Measurements from ENCODE around the gene MKLN1. TPM values are rescaled to one million over a fixed set of nuclear protein-coding genes. Genes with fewer than 3 reads are reported as not detected.

MKLN1 gene
- total and polyA plus RNA-seq, 12 donors, result 9.5 to 48.2 (median 41.1) TPM

DNA sequence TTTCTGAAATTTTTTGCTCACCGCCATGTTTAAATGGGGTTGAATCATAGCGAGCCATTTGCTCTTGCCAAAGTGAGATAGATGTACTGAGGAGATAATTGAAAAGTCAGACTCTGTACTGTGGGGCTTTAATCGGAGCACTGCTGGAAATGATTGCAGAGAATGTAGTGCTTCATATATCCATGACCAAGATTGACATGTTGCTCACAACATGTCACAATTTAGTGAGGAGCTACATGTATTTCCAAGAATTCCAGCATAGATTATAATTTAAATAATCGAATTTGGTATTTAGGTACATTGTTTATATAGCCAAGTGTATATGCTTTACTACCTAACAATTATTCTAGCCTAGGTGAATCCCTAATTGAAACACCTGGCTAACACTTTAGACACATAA, 162.2 kb downstream of the MKLN1 start:
- TF ChIP-seq, protein P1, sequence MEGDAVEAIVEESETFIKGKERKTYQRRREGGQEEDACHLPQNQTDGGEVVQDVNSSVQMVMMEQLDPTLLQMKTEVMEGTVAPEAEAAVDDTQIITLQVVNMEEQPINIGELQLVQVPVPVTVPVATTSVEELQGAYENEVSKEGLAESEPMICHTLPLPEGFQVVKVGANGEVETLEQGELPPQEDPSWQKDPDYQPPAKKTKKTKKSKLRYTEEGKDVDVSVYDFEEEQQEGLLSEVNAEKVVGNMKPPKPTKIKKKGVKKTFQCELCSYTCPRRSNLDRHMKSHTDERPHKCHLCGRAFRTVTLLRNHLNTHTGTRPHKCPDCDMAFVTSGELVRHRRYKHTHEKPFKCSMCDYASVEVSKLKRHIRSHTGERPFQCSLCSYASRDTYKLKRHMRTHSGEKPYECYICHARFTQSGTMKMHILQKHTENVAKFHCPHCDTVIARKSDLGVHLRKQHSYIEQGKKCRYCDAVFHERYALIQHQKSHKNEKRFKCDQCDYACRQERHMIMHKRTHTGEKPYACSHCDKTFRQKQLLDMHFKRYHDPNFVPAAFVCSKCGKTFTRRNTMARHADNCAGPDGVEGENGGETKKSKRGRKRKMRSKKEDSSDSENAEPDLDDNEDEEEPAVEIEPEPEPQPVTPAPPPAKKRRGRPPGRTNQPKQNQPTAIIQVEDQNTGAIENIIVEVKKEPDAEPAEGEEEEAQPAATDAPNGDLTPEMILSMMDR (IDR thresholded peaks at IDR 0.05), result no peak
- intact Hi-C loops (cut with DNase I), result no loop called here
- no peak for DNase-seq
- Histone ChIP-seq H3K4me3 (no peak overlapping the region), H3K27ac (no peak overlapping the region), H3K36me3 (peaks cover 0 to 44% (median 0%) of the 10 kb centered on the region in 9 donors), H3K9me3 (no peaks in the 10 kb centered on the region), H3K27me3 (no peaks in the 10 kb centered on the region), H3K4me1 (peaks cover 0 to 28% (median 3%) of the 10 kb centered on the region in 9 donors)
- WGBS, 2 donors, result 95 to 97% methylated on average over 4 of the region's 4 CpGs
- ATAC-seq, result no peak

DNA sequence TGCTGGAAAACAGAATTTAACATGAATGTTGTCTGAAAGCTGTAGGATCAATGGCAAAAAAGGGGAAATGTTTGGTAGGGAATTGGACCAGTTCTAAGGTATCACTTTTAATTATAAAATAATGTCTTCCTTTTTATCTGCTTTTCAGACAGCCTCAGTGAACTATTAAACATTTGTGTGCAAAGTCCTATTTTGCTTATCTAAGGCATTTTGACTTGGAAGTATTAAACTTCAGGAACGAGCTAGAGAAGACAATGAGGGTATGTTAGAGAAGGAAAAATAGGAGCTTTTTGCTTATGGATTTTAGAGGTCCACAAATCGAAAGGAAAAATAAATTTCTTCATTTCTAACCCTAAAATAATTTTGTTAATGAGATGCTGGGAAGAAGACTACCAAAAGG, 165.4 kb downstream of the MKLN1 start:
- no peak overlapping the region for H3K4me3 ChIP-seq
- intact Hi-C loops (cut with DNase I), result no loop called here
- no peaks in the 10 kb centered on the region for H3K27me3 ChIP-seq
- TF ChIP-seq, protein P1 (IDR thresholded peaks at IDR 0.05), result no peak
- no peak overlapping the region for H3K27ac ChIP-seq
- peaks cover 0 to 44% (median 0%) of the 10 kb centered on the region in 9 donors for H3K36me3 ChIP-seq
- DNase-seq, result no peak
- peaks cover 0 to 22% (median 4%) of the 10 kb centered on the region in 9 donors for H3K4me1 ChIP-seq
- ATAC-seq, result no peak
- 87 to 89% methylated on average over 2 of the region's 2 CpGs for WGBS, 2 donors
- H3K9me3 ChIP-seq, result no peaks in the 10 kb centered on the region

GRCh38 chr7:131493581-131493980, 165.9 kb downstream of the MKLN1 start:
- TF ChIP-seq, protein P1 (IDR thresholded peaks at IDR 0.05), result no peak
- Histone ChIP-seq H3K27me3 (no peaks in the 10 kb centered on the region), H3K36me3 (peaks cover 0 to 45% (median 0%) of the 10 kb centered on the region in 9 donors), H3K4me3 (no peak overlapping the region), H3K27ac (no peak overlapping the region), H3K4me1 (peaks cover 0 to 24% (median 8%) of the 10 kb centered on the region in 9 donors), H3K9me3 (no peaks in the 10 kb centered on the region)
- ATAC-seq (no peak), DNase-seq (no peak)
- intact Hi-C loops (cut with DNase I), result no loop called here

GRCh38 chr7:131494182-131494581, 166.5 kb downstream of the MKLN1 start:
- WGBS, 2 donors, result 77 to 84% methylated on average over 2 of the region's 2 CpGs
- no peaks in the 10 kb centered on the region for H3K9me3 ChIP-seq
- no peak overlapping the region for H3K4me3 ChIP-seq
- peaks cover 0 to 24% (median 8%) of the 10 kb centered on the region in 9 donors for H3K4me1 ChIP-seq
- no peaks in the 10 kb centered on the region for H3K27me3 ChIP-seq
- no peak overlapping the region for H3K27ac ChIP-seq
- TF ChIP-seq, protein P1 (IDR thresholded peaks at IDR 0.05), result no peak
- DNase-seq, result no peak
- intact Hi-C loops (cut with DNase I), result no loop called here
- ATAC-seq, result no peak
- H3K36me3 ChIP-seq, result peaks cover 0 to 51% (median 0%) of the 10 kb centered on the region in 9 donors
